A673 (cell line): ENCODE results near the gene DET1. TPM values are rescaled to one million over a fixed set of nuclear protein-coding genes. Genes with fewer than 3 reads are reported as not detected.

Experiments used
- BruUV-seq: library from RNA; stranded (reverse); fragments of 400-500 nt; replicated peaks from 2 replicates; lab custom pipeline; 2021; lab: Mats Ljungman, UMichigan
- CTCF ChIA-PET: fragments of 300-600 bp; sonication (Branson Sonifier 250); formaldehyde crosslinking; loops from one replicate; lab custom pipeline; 2022; ENCODE audit warnings: antibody characterized with exemption; lab: Charles Lee
- POLR2A ChIA-PET: fragments of 300-600 bp; sonication (Branson Sonifier 250); formaldehyde crosslinking; loops from one replicate; lab custom pipeline; 2022; ENCODE audit warnings: antibody characterized with exemption; ENCODE audit not compliant: low non-redundant PET; lab: Charles Lee
- DNase-seq: peaks from one replicate; pipeline ENCODE4 v3.0.0-alpha.2; 2015; ENCODE audit warnings: low spot score
- H3K27ac ChIP-seq: fragments of 200-600 bp; sonication (generic); 2 replicates; pipeline ENCODE4 v1.5.1; 2016; ENCODE audit warnings: mixed run types, low read depth, mild to moderate bottlenecking, mixed read lengths, antibody characterized with exemption, low read length; ENCODE audit not compliant: poor library complexity, severe bottlenecking
- H3K27me3 ChIP-seq: fragments of 200-600 bp; sonication (generic); replicated peaks from 2 replicates; pipeline ENCODE4 v1.6.1; 2017; ENCODE audit warnings: mixed run types, low read depth, mild to moderate bottlenecking, mixed read lengths, antibody characterized with exemption, low read length; ENCODE audit not compliant: insufficient read depth, poor library complexity
- H3K36me3 ChIP-seq: fragments of 200-600 bp; sonication (generic); 2 replicates; pipeline ENCODE4 v1.6.1; 2016; ENCODE audit warnings: mixed run types, mild to moderate bottlenecking, mixed read lengths, antibody characterized with exemption, low read length; ENCODE audit not compliant: insufficient read depth, poor library complexity, severe bottlenecking
- H3K4me1 ChIP-seq: fragments of 200-600 bp; sonication (generic); 2 replicates; pipeline ENCODE4 v1.6.1; 2017; ENCODE audit warnings: mixed run types, mild to moderate bottlenecking, mixed read lengths, antibody characterized with exemption, low read length; ENCODE audit not compliant: insufficient read depth, poor library complexity, severe bottlenecking
- H3K4me3 ChIP-seq: fragments of 200-600 bp; sonication (generic); 2 replicates; pipeline ENCODE4 v1.5.1; 2016; ENCODE audit warnings: low read depth, mixed run types, mild to moderate bottlenecking, mixed read lengths, low read length; ENCODE audit not compliant: poor library complexity, severe bottlenecking
- H3K9me3 ChIP-seq: fragments of 200-600 bp; sonication (generic); 2 replicates; pipeline ENCODE4 v1.6.1; 2016; ENCODE audit warnings: mixed run types, low read depth, mild to moderate bottlenecking, mixed read lengths, antibody characterized with exemption, low read length; ENCODE audit not compliant: poor library complexity, severe bottlenecking
- CTCF ChIP-seq: fragments of 300-800, 200-600 bp; sonication (generic); conservative IDR thresholded peaks from 2 replicates; pipeline ENCODE4 v1.5.1; 2017; ENCODE audit warnings: low read depth, mild to moderate bottlenecking, antibody characterized with exemption, low read length, moderate library complexity, mixed read lengths
- EZH2 ChIP-seq: fragments of 200-600 bp; sonication (generic); IDR thresholded peaks from 2 replicates; pipeline ENCODE4 v1.6.1; 2017; ENCODE audit warnings: borderline replicate concordance, low read depth, mild to moderate bottlenecking, mixed read lengths, antibody characterized with exemption, low read length; ENCODE audit not compliant: poor library complexity, severe bottlenecking
- intact Hi-C: fragments of 100-400 bp; cut with micrococcal nuclease; formaldehyde crosslinking; loops from one replicate; pipeline ENCODE4 v1.10.0; 2022; ENCODE audit not compliant: unreplicated experiment
- total RNA-seq: library from RNA; stranded (reverse); gene quantifications from 2 replicates; pipeline ENCODE4 v1.2.3, GENCODE V29; 2021

The DET1 gene
- total RNA-seq, 1 experiment from 2014 or later: 7.7 TPM

- H3K27ac ChIP-seq: no peak overlapping the region
- intact Hi-C loops: no loop called here
- no peaks in the 10 kb centered on the region for H3K9me3 ChIP-seq
- peaks cover 7% of the 10 kb centered on the region for H3K36me3 ChIP-seq
- H3K4me1 ChIP-seq: no peaks in the 10 kb centered on the region
- ChIA-PET CTCF (no interaction called here), POLR2A (no interaction called here)
- H3K27me3 ChIP-seq: no peaks in the 10 kb centered on the region
- DNase-seq: no peak
- no TSS peak for BruUV-seq
- no peak for TF ChIP-seq EZH2
- no peak for TF ChIP-seq CTCF
- no peak overlapping the region for H3K4me3 ChIP-seq
Observed at GRCh38 chr15:88479169-88479568, 67.3 kb downstream of the DET1 start.

- Histone ChIP-seq H3K27ac (no peak overlapping the region), H3K4me1 (no peaks in the 10 kb centered on the region), H3K4me3 (no peak overlapping the region), H3K36me3 (peaks cover 13% of the 10 kb centered on the region), H3K9me3 (no peaks in the 10 kb centered on the region), H3K27me3 (no peaks in the 10 kb centered on the region)
- ChIA-PET CTCF (no interaction called here), POLR2A (interaction anchor here (0.9 kb wide), 1 partner anchor 10 kb away, joined by 3 read pairs; the partner anchor contains the start of genes MRPL46 and MRPS11)
- DNase-seq: no peak
- intact Hi-C loops: loop anchor here (2.0 kb wide), 1 partner anchor 139 kb away; no protein-coding TSS in a partner anchor
- BruUV-seq: no TSS peak
- no peak for TF ChIP-seq CTCF
- TF ChIP-seq EZH2: no peak
Observed at GRCh38 chr15:88477904-88478303, 68.6 kb downstream of the DET1 start.

GRCh38 chr15:88477126-88477525, 69.4 kb downstream of the DET1 start:
- ChIA-PET CTCF (no interaction called here), POLR2A (no interaction called here)
- Histone ChIP-seq H3K4me1 (no peaks in the 10 kb centered on the region), H3K4me3 (no peak overlapping the region), H3K27ac (no peak overlapping the region), H3K36me3 (peaks cover 18% of the 10 kb centered on the region), H3K9me3 (no peaks in the 10 kb centered on the region), H3K27me3 (no peaks in the 10 kb centered on the region)
- TF ChIP-seq CTCF (no peak), EZH2 (no peak)
- no TSS peak for BruUV-seq
- intact Hi-C loops: loop anchor here (2.0 kb wide), 1 partner anchor 140 kb away; no protein-coding TSS in a partner anchor
- no peak for DNase-seq
